Effector memory CD4-positive, alpha-beta T cell (primary cell): ENCODE data around the gene OR51E1.
A peak's percentile ranks its signal among the peaks of the same experiment; 100 is the strongest.

Experiments
- DNase-seq, 3 donors: peaks; one replicate each; pipeline ENCODE4 v3.0.0-alpha.2; 2020
- H3K27ac ChIP-seq: 2 replicates; pipeline ENCODE4 v1.7.0; 2013; ENCODE audit warnings: mild to moderate bottlenecking, low read length, moderate library complexity; ENCODE audit not compliant: insufficient read depth, poor library complexity, severe bottlenecking
- H3K27me3 ChIP-seq: replicated peaks from 2 replicates; pipeline ENCODE4 v1.7.0; 2013; ENCODE audit warnings: mild to moderate bottlenecking, low read length; ENCODE audit not compliant: insufficient read depth, control insufficient read depth, poor library complexity, severe bottlenecking
- H3K36me3 ChIP-seq: 2 replicates; pipeline ENCODE4 v1.7.0; 2013; ENCODE audit warnings: mild to moderate bottlenecking, low read length, moderate library complexity; ENCODE audit not compliant: control insufficient read depth, insufficient read depth
- H3K4me1 ChIP-seq: 2 replicates; pipeline ENCODE4 v1.7.0; 2013; ENCODE audit warnings: low read length, mild to moderate bottlenecking; ENCODE audit not compliant: control insufficient read depth, insufficient read depth, poor library complexity, severe bottlenecking
- H3K4me3 ChIP-seq: 2 replicates; pipeline ENCODE4 v1.7.0; 2013; ENCODE audit warnings: low read length, low read depth, mild to moderate bottlenecking; ENCODE audit not compliant: insufficient read depth, poor library complexity, severe bottlenecking
- H3K9me3 ChIP-seq: 2 replicates; pipeline ENCODE4 v1.7.0; 2013; ENCODE audit warnings: mild to moderate bottlenecking, low read length, moderate library complexity; ENCODE audit not compliant: control insufficient read depth

OR51E1 gene

GRCh38 chr11:4626207-4627099 is 17.3 kb upstream of the OR51E1 start:
- no peaks in the 10 kb centered on the region for H3K36me3 ChIP-seq
- H3K27me3 ChIP-seq, result no peaks in the 10 kb centered on the region
- no peak overlapping the region for H3K4me3 ChIP-seq
- H3K4me1 ChIP-seq, result no peaks in the 10 kb centered on the region
- peak in 1 of 3 donors; percentile 17 for DNase-seq
- H3K9me3 ChIP-seq, result peaks cover 3% of the 10 kb centered on the region
- no peak overlapping the region for H3K27ac ChIP-seq

- Histone ChIP-seq H3K4me3 (no peak overlapping the region), H3K4me1 (no peaks in the 10 kb centered on the region), H3K36me3 (no peaks in the 10 kb centered on the region), H3K27ac (no peak overlapping the region), H3K27me3 (peaks cover 4% of the 10 kb centered on the region), H3K9me3 (no peaks in the 10 kb centered on the region)
- DNase-seq, result no peak
Observed at GRCh38 chr11:4636136-4636535, 7.6 kb upstream of the OR51E1 start.

- no peaks in the 10 kb centered on the region for H3K9me3 ChIP-seq
- H3K27me3 ChIP-seq, result peaks cover 4% of the 10 kb centered on the region
- H3K4me3 ChIP-seq, result no peak within 1 kb of the TSS
- H3K4me1 ChIP-seq, result no peaks in the 10 kb centered on the region
- DNase-seq, result peak; percentile 27 to 47 (median 34)
- H3K27ac ChIP-seq, result no peak within 1 kb of the TSS
- H3K36me3 ChIP-seq, result no peaks in the 10 kb centered on the region
Observed at GRCh38 chr11:4636962-4637661, 6.7 kb upstream of the OR51E1 start, which contains the start of gene OR51D1. Gene OR51D1, plus strand, starts transcription at chr11:4637477. Its CDS starts 2,314 bp downstream, at chr11:4639791.

GRCh38 chr11:4637662-4638047 is 6.1 kb upstream of the OR51E1 start:
- no peak for DNase-seq
- no peaks in the 10 kb centered on the region for H3K9me3 ChIP-seq
- no peaks in the 10 kb centered on the region for H3K4me1 ChIP-seq
- no peak overlapping the region for H3K27ac ChIP-seq
- H3K4me3 ChIP-seq, result no peak overlapping the region
- peaks cover 4% of the 10 kb centered on the region for H3K27me3 ChIP-seq
- no peaks in the 10 kb centered on the region for H3K36me3 ChIP-seq

- Histone ChIP-seq H3K4me1 (no peaks in the 10 kb centered on the region), H3K27ac (no peak overlapping the region), H3K4me3 (no peak overlapping the region), H3K9me3 (no peaks in the 10 kb centered on the region), H3K36me3 (no peaks in the 10 kb centered on the region), H3K27me3 (peaks cover 4% of the 10 kb centered on the region)
- DNase-seq, result no peak
Observed at GRCh38 chr11:4639931-4640330, 3.9 kb upstream of the OR51E1 start.

GRCh38 chr11:4641501-4641900 is 2.3 kb upstream of the OR51E1 start:
- no peaks in the 10 kb centered on the region for H3K9me3 ChIP-seq

GRCh38 chr11:4642043-4642442 is 1.7 kb upstream of the OR51E1 start:
- Histone ChIP-seq H3K4me3 (no peak overlapping the region), H3K36me3 (no peaks in the 10 kb centered on the region), H3K27me3 (no peaks in the 10 kb centered on the region), H3K4me1 (no peaks in the 10 kb centered on the region), H3K27ac (no peak overlapping the region), H3K9me3 (no peaks in the 10 kb centered on the region)
- DNase-seq, result no peak

More at GRCh38 chr11:4641501-4641900, 2.3 kb upstream of the OR51E1 start:
- no peak for DNase-seq
- Histone ChIP-seq H3K27ac (no peak overlapping the region), H3K4me3 (no peak overlapping the region), H3K27me3 (no peaks in the 10 kb centered on the region), H3K4me1 (no peaks in the 10 kb centered on the region), H3K36me3 (no peaks in the 10 kb centered on the region)

GRCh38 chr11:4643076-4643475 is 706 bp upstream of the OR51E1 start:
- Histone ChIP-seq H3K4me3 (no peak overlapping the region), H3K27ac (no peak overlapping the region), H3K27me3 (no peaks in the 10 kb centered on the region), H3K36me3 (no peaks in the 10 kb centered on the region), H3K9me3 (no peaks in the 10 kb centered on the region), H3K4me1 (no peaks in the 10 kb centered on the region)
- DNase-seq, result no peak

GRCh38 chr11:4644233-4644632 is 451 bp downstream of the OR51E1 start:
- H3K4me3 ChIP-seq, result no peak overlapping the region

GRCh38 chr11:4645974-4646373 is 2.2 kb downstream of the OR51E1 start:
- DNase-seq, result no peak
- Histone ChIP-seq H3K4me3 (no peak overlapping the region), H3K36me3 (no peaks in the 10 kb centered on the region), H3K27ac (no peak overlapping the region), H3K9me3 (no peaks in the 10 kb centered on the region), H3K4me1 (no peaks in the 10 kb centered on the region), H3K27me3 (no peaks in the 10 kb centered on the region)

More at GRCh38 chr11:4644233-4644632, 451 bp downstream of the OR51E1 start:
- H3K27me3 ChIP-seq, result no peaks in the 10 kb centered on the region
- H3K9me3 ChIP-seq, result no peaks in the 10 kb centered on the region
- DNase-seq, result no peak
- H3K36me3 ChIP-seq, result no peaks in the 10 kb centered on the region
- H3K27ac ChIP-seq, result no peak overlapping the region
- no peaks in the 10 kb centered on the region for H3K4me1 ChIP-seq
